MCF 10A (cell line): Measurements from ENCODE around the gene ACOXL. TPM values are rescaled to one million over a fixed set of nuclear protein-coding genes. Genes with fewer than 3 reads are reported as not detected.

Experiments used
- BruUV-seq: library from RNA; stranded (reverse); fragments of 400-500 nt; replicated peaks from 2 replicates; lab custom pipeline; 2021; lab: Mats Ljungman, UMichigan
- CTCF ChIA-PET: fragments of 300-600 bp; sonication (Branson Sonifier 250); formaldehyde crosslinking; extraction: SDS; loops from one replicate; lab custom pipeline; 2021; ENCODE audit warnings: antibody characterized with exemption, inconsistent platforms; lab: Yijun Ruan, JAX
- POLR2A ChIA-PET: fragments of 300-600, 350-650 bp; sonication (Branson Sonifier 250); formaldehyde crosslinking; extraction: SDS; loops from one replicate; lab custom pipeline; 2020; ENCODE audit warnings: antibody characterized with exemption, inconsistent platforms; lab: Yijun Ruan, JAX
- DNase-seq: peaks from one replicate; pipeline ENCODE4 v3.0.0-alpha.2; 2018; ENCODE audit not compliant: unreplicated experiment
- H3K27ac Mint-ChIP-seq: one replicate; pipeline ENCODE4 v1.8.0; 2022; ENCODE audit warnings: mild to moderate bottlenecking, low read depth, mixed read lengths; ENCODE audit not compliant: unreplicated experiment
- H3K27me3 Mint-ChIP-seq: one replicate; pipeline ENCODE4 v1.8.0; 2022; ENCODE audit warnings: mixed read lengths; ENCODE audit not compliant: insufficient read depth, unreplicated experiment
- H3K36me3 Mint-ChIP-seq: one replicate; pipeline ENCODE4 v1.8.0; 2022; ENCODE audit warnings: mild to moderate bottlenecking, moderate library complexity, mixed read lengths; ENCODE audit not compliant: insufficient read depth, unreplicated experiment
- H3K4me1 Mint-ChIP-seq: one replicate; pipeline ENCODE4 v1.8.0; 2022; ENCODE audit warnings: mixed read lengths; ENCODE audit not compliant: insufficient read depth, unreplicated experiment
- H3K4me3 Mint-ChIP-seq: one replicate; pipeline ENCODE4 v1.8.0; 2022; ENCODE audit warnings: mild to moderate bottlenecking, moderate library complexity, mixed read lengths; ENCODE audit not compliant: unreplicated experiment
- H3K9me3 Mint-ChIP-seq: one replicate; pipeline ENCODE4 v1.8.0; 2022; ENCODE audit warnings: mixed read lengths; ENCODE audit not compliant: unreplicated experiment
- intact Hi-C: fragments of 100-400 bp; cut with micrococcal nuclease; formaldehyde crosslinking; loops from 2 replicates; pipeline ENCODE4 v1.14.1; 2022
- total RNA-seq: library from RNA; stranded (reverse); gene quantifications from 2 replicates; pipeline ENCODE4 v1.2.3, GENCODE V29; 2022
- TF ChIP-seq, protein P1 (sequence below): fragments of 200-600 bp; IDR thresholded peaks from one replicate; pipeline ENCODE4 v1.8.0; 2022; ENCODE audit warnings: antibody characterized with exemption, mild to moderate bottlenecking; ENCODE audit not compliant: unreplicated experiment

Gene ACOXL
- total RNA-seq, 1 experiment from 2014 or later, result not detected

DNA sequence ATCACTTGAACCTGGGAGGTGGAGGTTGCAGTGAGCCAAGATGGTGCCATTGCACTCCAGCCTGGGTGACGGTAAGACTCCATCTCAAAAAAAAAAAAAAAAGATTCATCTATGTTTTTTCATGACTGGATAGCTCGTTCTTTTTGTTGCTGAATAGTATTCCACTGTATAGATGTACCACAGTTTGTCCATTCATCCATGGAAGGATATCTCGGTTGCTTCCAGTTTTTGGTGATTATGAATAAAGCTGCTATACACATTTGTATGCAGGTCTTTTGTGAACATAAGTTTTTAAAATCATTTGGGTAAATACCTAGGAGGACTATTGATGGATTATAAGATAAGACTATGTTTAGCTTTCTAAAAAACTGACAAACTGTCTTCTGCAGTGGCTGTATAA, 90.8 kb downstream of the ACOXL start:
- TF ChIP-seq, protein P1, sequence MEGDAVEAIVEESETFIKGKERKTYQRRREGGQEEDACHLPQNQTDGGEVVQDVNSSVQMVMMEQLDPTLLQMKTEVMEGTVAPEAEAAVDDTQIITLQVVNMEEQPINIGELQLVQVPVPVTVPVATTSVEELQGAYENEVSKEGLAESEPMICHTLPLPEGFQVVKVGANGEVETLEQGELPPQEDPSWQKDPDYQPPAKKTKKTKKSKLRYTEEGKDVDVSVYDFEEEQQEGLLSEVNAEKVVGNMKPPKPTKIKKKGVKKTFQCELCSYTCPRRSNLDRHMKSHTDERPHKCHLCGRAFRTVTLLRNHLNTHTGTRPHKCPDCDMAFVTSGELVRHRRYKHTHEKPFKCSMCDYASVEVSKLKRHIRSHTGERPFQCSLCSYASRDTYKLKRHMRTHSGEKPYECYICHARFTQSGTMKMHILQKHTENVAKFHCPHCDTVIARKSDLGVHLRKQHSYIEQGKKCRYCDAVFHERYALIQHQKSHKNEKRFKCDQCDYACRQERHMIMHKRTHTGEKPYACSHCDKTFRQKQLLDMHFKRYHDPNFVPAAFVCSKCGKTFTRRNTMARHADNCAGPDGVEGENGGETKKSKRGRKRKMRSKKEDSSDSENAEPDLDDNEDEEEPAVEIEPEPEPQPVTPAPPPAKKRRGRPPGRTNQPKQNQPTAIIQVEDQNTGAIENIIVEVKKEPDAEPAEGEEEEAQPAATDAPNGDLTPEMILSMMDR, result no peak
- Mint-ChIP-seq H3K27me3 (peaks cover 80% of the 10 kb centered on the region), H3K4me1 (no peaks in the 10 kb centered on the region), H3K27ac (no peak overlapping the region), H3K4me3 (no peak overlapping the region), H3K36me3 (no peaks in the 10 kb centered on the region), H3K9me3 (peaks cover 9% of the 10 kb centered on the region)
- ChIA-PET POLR2A (no interaction called here), CTCF (interaction anchor here (0.5 to 2.0 kb wide), 5 partner anchors 11 to 879 kb away, joined by 3 to 8 read pairs (median 3); no protein-coding TSS in a partner anchor)
- no peak for DNase-seq
- intact Hi-C loops, result no loop called here
- no TSS peak for BruUV-seq

DNA sequence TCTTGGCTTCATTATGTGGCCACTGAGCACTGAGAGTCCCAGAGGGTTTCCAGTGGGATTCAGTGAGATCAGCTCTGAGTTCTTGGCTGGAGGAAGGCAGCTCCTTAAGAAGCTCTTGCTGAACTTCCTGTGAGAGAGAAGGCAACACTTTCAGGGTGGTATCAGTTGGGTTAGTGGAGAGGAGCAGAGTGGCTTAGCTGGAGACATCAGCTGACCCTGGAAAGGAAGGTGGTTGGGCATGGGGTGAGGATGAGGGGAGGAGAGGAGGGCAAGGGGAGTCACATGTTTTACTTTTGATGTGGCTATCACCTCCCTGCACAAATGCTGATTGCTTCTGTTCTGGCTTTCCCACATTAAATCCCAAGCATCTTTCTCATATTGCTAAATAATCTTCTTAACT, 95.1 kb downstream of the ACOXL start:
- H3K36me3 Mint-ChIP-seq, result no peaks in the 10 kb centered on the region
- peaks cover 9% of the 10 kb centered on the region for H3K9me3 Mint-ChIP-seq
- no peak for DNase-seq
- no TSS peak for BruUV-seq
- no peak overlapping the region for H3K27ac Mint-ChIP-seq
- peaks cover 63% of the 10 kb centered on the region for H3K27me3 Mint-ChIP-seq
- ChIA-PET CTCF (interaction anchor here (1.5 kb wide), 1 partner anchor 12 kb away, joined by 5 read pairs; no protein-coding TSS in a partner anchor), POLR2A (interaction anchor here (0.6 kb wide), 1 partner anchor 11 kb away, joined by 3 read pairs; no protein-coding TSS in a partner anchor)
- no peaks in the 10 kb centered on the region for H3K4me1 Mint-ChIP-seq
- intact Hi-C loops, result no loop called here
- H3K4me3 Mint-ChIP-seq, result no peak overlapping the region
- TF ChIP-seq, protein P1, result no peak

GRCh38 chr2:110828330-110828729, 96.0 kb downstream of the ACOXL start:
- Mint-ChIP-seq H3K36me3 (no peaks in the 10 kb centered on the region), H3K4me3 (no peak overlapping the region), H3K27ac (no peak overlapping the region), H3K4me1 (no peaks in the 10 kb centered on the region), H3K27me3 (peaks cover 68% of the 10 kb centered on the region), H3K9me3 (peaks cover 9% of the 10 kb centered on the region)
- DNase-seq, result peak; percentile 63
- intact Hi-C loops, result no loop called here
- no TSS peak for BruUV-seq
- POLR2A ChIA-PET, result interaction anchor here (0.6 kb wide), 1 partner anchor 92 kb away, joined by 3 read pairs; no protein-coding TSS in a partner anchor
- TF ChIP-seq, protein P1, result no peak
- CTCF ChIA-PET, result interaction anchor here (1.5 kb wide), 1 partner anchor 11 kb away, joined by 5 read pairs; no protein-coding TSS in a partner anchor

DNA sequence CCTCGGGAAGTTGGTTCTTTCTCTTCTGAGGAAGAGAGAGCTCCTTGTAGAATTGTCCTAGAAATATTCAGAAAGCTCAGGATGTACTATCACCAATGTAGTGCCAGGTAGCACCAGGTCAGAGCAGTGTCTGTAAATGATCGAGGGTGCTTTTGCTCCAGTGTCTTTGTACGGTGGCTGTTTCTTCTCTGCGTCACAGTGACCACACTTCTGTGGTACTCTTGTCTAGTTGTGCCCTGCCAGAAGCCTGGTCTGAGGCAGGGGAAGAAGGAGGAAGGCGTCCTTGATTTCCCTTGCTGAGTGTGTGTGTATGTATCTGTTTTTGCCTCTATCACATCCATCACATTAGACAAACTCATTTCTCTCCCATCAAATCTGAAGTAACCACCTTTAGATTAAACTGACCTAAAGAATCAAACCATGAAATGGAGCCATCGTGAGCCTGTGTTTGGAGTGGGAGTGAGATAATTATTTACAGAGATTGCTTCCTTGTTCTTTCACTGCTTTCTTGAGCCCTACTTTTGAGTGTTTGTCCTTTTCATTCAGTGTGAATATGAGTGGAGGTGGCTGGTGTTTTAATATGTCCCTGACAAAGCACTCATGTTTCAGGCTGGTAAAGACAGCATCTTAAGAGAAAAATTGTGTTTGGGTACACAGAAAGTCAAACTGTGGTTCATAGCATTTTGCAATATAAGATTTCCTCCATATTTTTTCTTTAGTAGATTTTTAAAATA, 97.2 kb downstream of the ACOXL start:
- TF ChIP-seq, protein P1, result no peak
- H3K36me3 Mint-ChIP-seq, result no peaks in the 10 kb centered on the region
- peaks cover 73% of the 10 kb centered on the region for H3K27me3 Mint-ChIP-seq
- CTCF ChIA-PET, result interaction anchor here (1.5 kb wide), 1 partner anchor 10 kb away, joined by 5 read pairs; no protein-coding TSS in a partner anchor
- POLR2A ChIA-PET, result no interaction called here
- no TSS peak for BruUV-seq
- no peak for DNase-seq
- intact Hi-C loops, result no loop called here
- no peak overlapping the region for H3K4me3 Mint-ChIP-seq
- H3K27ac Mint-ChIP-seq, result no peak overlapping the region
- no peaks in the 10 kb centered on the region for H3K4me1 Mint-ChIP-seq
- H3K9me3 Mint-ChIP-seq, result peaks cover 2% of the 10 kb centered on the region
